OCI-LY7 (cell line): ENCODE data around the gene CEBPZOS.

Experiments
- CTCF ChIP-seq: fragments of 200-600 bp; sonication (generic); conservative IDR thresholded peaks from 2 replicates; pipeline ENCODE4 v1.5.1; 2014; ENCODE audit warnings: mild to moderate bottlenecking, antibody characterized with exemption, low read length, moderate library complexity, mixed read lengths
- EZH2phosphoT487 ChIP-seq: fragments of 200-600 bp; sonication (generic); IDR thresholded peaks from 2 replicates; pipeline ENCODE4 v1.6.1; 2018; ENCODE audit warnings: low read depth, borderline replicate concordance, mild to moderate bottlenecking, mixed run types, antibody characterized with exemption, low read length, moderate library complexity, mixed read lengths

- TF ChIP-seq CTCF (no peak), EZH2phosphoT487 (no peak)
Observed at GRCh38 chr2:37201208-37201607, 4.9 kb downstream of the CEBPZOS start.
